Ishikawa (cell line): ENCODE results near the gene MAML2.

Source experiments
- CEBPB ChIP-seq: IDR thresholded peaks from 2 replicates; pipeline ENCODE4 v1.6.1; 2012
- CREB1 ChIP-seq: IDR thresholded peaks from 2 replicates; pipeline ENCODE4 v1.6.1; 2012; ENCODE audit warnings: low read depth
- EGR1 ChIP-seq: IDR thresholded peaks from 2 replicates; pipeline ENCODE4 v1.6.1; 2012
- EP300 ChIP-seq: IDR thresholded peaks from 2 replicates; pipeline ENCODE4 v1.6.1; 2012; ENCODE audit warnings: borderline replicate concordance
- FOXM1 ChIP-seq: IDR thresholded peaks from 2 replicates; pipeline ENCODE4 v1.6.1; 2012; ENCODE audit warnings: low read depth, borderline replicate concordance
- NFIC ChIP-seq: IDR thresholded peaks from 2 replicates; pipeline ENCODE4 v1.6.1; 2012
- RAD21 ChIP-seq: IDR thresholded peaks from 2 replicates; pipeline ENCODE4 v1.6.1; 2012; ENCODE audit warnings: low read depth
- TAF1 ChIP-seq: IDR thresholded peaks from 2 replicates; pipeline ENCODE4 v1.6.1; 2012; ENCODE audit warnings: low read depth, mild to moderate bottlenecking
- TCF12 ChIP-seq: IDR thresholded peaks from 2 replicates; pipeline ENCODE4 v1.6.1; 2012; ENCODE audit warnings: low read depth
- TEAD4 ChIP-seq: IDR thresholded peaks from 2 replicates; pipeline ENCODE4 v1.6.1; 2012
- YY1 ChIP-seq: IDR thresholded peaks from 2 replicates; pipeline ENCODE4 v1.6.1; 2012; ENCODE audit warnings: low read depth
- ZBTB7A ChIP-seq: IDR thresholded peaks from 2 replicates; pipeline ENCODE4 v1.6.1; 2012; ENCODE audit warnings: low read depth
- TF ChIP-seq, protein P1 (sequence below): IDR thresholded peaks from 2 replicates; pipeline ENCODE4 v1.6.1; 2012
- TF ChIP-seq, protein P2 (sequence below): IDR thresholded peaks from 2 replicates; pipeline ENCODE4 v1.6.1; 2012; ENCODE audit warnings: low read depth, mild to moderate bottlenecking
- TF ChIP-seq, protein P3 (sequence below): IDR thresholded peaks from 2 replicates; pipeline ENCODE4 v1.6.1; 2012

MAML2 gene

DNA sequence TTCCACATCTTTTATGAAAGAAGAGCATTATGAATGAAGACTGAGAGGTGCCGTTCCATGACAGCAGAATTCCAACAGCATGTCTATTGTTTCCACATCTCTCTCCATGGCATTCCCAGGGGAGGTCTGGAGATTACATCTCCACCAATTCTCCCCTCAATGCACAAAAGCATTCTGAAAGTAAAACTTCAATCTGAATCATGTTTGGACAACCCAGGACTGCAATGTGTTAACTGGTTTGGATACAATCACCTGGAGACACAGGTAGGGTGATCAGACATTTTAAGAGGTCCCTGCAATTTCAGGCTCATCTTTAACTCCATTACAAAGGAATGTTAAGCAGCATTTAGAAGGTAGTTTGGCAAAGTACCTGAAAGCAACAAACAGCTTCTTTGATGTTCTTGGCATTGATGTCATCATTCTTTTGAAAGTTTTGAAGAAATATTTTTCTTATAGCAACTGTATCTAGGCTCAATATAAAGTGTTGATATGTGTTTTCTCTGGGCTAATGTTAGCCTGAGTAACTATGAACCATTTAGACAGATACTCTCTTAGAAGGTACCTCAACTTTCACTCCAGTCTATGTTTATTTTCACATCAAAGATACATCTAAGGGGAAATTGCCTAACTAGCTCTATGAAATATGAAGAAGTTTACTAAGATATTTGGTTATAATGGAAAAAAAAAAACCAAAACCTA, 237.6 kb downstream of the MAML2 start:
- TF ChIP-seq EP300 (no peak), CEBPB (no peak), TCF12 (no peak)

DNA sequence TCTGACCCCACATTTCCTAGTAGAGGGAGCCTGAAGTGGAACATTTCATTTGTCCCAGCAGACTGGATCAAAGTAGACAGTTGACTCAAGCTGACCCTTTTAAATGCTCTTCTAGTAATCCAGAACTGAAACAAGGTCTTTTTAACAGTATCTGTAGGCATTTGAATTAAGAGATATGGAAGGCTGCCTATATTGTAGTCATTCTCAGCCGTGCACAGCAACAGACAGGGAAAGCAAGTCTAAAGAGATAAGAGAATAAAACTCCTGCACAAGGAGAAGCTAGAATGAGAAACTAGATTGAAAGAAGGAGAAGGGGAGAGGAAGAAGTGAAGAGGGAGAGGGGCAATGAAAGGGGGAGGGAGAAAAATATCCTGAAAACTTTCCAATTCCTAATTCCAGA, 238.5 kb downstream of the MAML2 start:
- TF ChIP-seq NFIC (no peak), TEAD4 (no peak), RAD21 (no peak), EP300 (no peak), YY1 (no peak), ZBTB7A (no peak), TAF1 (no peak), TCF12 (no peak), CEBPB (no peak), FOXM1 (no peak), EGR1 (no peak), CREB1 (no peak)
- TF ChIP-seq, protein P1, sequence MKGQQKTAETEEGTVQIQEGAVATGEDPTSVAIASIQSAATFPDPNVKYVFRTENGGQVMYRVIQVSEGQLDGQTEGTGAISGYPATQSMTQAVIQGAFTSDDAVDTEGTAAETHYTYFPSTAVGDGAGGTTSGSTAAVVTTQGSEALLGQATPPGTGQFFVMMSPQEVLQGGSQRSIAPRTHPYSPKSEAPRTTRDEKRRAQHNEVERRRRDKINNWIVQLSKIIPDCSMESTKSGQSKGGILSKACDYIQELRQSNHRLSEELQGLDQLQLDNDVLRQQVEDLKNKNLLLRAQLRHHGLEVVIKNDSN = no peak
- TF ChIP-seq, protein P2, sequence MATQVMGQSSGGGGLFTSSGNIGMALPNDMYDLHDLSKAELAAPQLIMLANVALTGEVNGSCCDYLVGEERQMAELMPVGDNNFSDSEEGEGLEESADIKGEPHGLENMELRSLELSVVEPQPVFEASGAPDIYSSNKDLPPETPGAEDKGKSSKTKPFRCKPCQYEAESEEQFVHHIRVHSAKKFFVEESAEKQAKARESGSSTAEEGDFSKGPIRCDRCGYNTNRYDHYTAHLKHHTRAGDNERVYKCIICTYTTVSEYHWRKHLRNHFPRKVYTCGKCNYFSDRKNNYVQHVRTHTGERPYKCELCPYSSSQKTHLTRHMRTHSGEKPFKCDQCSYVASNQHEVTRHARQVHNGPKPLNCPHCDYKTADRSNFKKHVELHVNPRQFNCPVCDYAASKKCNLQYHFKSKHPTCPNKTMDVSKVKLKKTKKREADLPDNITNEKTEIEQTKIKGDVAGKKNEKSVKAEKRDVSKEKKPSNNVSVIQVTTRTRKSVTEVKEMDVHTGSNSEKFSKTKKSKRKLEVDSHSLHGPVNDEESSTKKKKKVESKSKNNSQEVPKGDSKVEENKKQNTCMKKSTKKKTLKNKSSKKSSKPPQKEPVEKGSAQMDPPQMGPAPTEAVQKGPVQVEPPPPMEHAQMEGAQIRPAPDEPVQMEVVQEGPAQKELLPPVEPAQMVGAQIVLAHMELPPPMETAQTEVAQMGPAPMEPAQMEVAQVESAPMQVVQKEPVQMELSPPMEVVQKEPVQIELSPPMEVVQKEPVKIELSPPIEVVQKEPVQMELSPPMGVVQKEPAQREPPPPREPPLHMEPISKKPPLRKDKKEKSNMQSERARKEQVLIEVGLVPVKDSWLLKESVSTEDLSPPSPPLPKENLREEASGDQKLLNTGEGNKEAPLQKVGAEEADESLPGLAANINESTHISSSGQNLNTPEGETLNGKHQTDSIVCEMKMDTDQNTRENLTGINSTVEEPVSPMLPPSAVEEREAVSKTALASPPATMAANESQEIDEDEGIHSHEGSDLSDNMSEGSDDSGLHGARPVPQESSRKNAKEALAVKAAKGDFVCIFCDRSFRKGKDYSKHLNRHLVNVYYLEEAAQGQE = no peak
- TF ChIP-seq, protein P3, sequence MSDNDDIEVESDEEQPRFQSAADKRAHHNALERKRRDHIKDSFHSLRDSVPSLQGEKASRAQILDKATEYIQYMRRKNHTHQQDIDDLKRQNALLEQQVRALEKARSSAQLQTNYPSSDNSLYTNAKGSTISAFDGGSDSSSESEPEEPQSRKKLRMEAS = no peak

DNA sequence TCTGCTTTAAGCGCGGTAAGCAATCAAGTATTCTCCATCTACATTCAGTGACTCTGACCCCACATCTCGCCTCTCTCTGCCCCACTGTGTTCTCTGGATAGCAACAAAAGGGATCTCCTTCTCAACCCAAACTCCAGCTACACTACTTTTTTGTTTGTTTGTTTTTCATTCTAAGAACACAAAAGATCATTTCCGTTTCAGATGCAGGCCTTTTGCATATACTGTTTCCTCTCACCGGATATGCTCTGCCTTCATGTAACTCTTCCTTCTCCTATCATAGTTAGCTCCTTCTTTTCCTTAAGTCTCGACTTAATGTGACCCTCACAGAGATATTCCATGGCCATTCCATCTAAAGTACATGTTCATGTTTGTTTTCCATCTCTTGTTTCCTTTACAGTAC, 239.3 kb downstream of the MAML2 start:
- no peak for TF ChIP-seq FOXM1
- no peak for TF ChIP-seq CEBPB
- TF ChIP-seq RAD21 = no peak
- no peak for TF ChIP-seq YY1
- no peak for TF ChIP-seq TAF1
- TF ChIP-seq ZBTB7A = no peak
- no peak for TF ChIP-seq TEAD4

DNA sequence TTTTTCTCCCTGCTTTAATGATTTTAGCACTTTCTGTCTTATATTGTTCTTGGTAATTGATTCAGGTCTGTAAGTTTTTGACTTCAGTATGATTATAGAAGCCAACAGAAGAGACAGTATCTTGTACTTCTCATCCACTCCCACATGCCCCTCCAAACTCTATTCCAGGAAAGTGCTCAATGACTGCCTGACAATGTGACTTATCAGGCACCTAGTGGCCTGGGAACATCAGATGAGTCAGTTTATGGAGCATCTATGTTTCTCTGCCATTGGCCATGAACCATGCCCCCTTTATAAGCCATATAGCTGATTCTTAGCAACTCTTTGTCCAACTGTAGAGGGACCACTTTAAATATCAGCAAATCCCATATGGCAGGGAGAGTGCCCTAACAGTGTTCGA, 239.9 kb downstream of the MAML2 start:
- TF ChIP-seq, protein P1 = no peak

DNA sequence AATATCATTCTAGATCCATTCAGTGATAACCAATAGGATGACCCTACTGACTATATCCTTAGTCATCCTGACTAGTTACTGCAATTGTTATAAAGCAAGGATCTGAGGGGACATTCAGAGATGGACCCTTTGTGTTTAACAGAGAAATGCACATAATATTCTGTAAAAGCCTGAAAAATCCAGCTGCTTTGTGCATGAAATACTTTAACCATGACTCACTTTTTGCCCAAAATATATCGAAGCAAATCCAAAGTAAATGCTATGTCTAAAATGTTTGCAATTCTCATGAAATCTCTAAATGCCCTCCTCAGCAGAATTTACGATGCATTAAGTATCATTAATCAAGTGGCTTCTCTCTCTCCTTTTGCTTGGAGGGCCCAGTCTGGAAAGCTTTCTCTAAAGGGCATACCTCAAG, 240.3 kb downstream of the MAML2 start:
- TF ChIP-seq, protein P1 = no peak
- TF ChIP-seq, protein P2 = no peak
- TF ChIP-seq TEAD4 (no peak), CREB1 (no peak), TCF12 (no peak), ZBTB7A (no peak), FOXM1 (no peak), EP300 (no peak), YY1 (no peak), CEBPB (no peak), RAD21 (no peak), NFIC (no peak), EGR1 (no peak), TAF1 (no peak)
- TF ChIP-seq, protein P3 = no peak

DNA sequence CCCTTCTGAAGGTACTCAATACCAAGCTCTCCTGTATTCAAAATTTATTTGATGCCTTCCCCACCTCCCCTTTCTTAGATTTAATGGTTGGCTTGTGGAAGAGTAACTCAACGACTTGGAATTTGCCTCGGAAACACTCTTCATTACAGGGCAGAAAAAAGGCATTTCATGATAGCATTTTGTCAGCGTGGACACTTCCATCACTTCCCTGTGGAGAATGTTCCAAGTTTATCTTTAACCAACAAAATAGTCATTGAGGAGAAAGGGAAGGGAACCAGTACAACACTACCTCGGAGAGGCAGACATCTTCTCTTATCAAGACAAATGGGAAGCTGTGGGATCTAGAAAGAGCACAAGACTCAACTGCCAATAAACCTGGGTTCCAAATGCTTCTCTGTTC, 241.8 kb downstream of the MAML2 start:
- TF ChIP-seq RAD21 (no peak), YY1 (no peak), FOXM1 (no peak), TEAD4 (no peak), TAF1 (no peak), EP300 (no peak), CEBPB (no peak), CREB1 (no peak), TCF12 (no peak), NFIC (no peak), ZBTB7A (no peak), EGR1 (no peak)
- TF ChIP-seq, protein P1 = no peak
- TF ChIP-seq, protein P2 = no peak
- TF ChIP-seq, protein P3 = no peak
